Cardiac fibroblast (primary cell): ENCODE measurements around the gene GPR132.

Experiments
- DNase-seq, 2 donors: peaks; one replicate each; pipeline versions ENCODE4 v3.0.0 to v3.0.0-alpha.2; 2010; ENCODE audit warnings: low read depth in 2 of 2
- H3K4me3 ChIP-seq, 2 donors: replicated peaks in 1 of 2; 1 replicate in 1 of 2; 2 replicates in 1 of 2; pipeline ENCODE4 v1.5.1; 2011; ENCODE audit warnings: low read depth in 2 of 2, low read length in 2 of 2, mild to moderate bottlenecking in 2 of 2, moderate library complexity in 1 of 2
- CTCF ChIP-seq: IDR thresholded peaks from one replicate; pipeline ENCODE4 v1.5.1; 2011; ENCODE audit warnings: low read depth, mild to moderate bottlenecking, low read length, inconsistent platforms

GPR132 gene

GRCh38 chr14:105095236-105095805, 30.1 kb upstream of the GPR132 start:
- no peak for TF ChIP-seq CTCF
- no peak overlapping the region for H3K4me3 ChIP-seq
- no peak for DNase-seq

- DNase-seq: no peak
- no peak for TF ChIP-seq CTCF
- H3K4me3 ChIP-seq: peak overlapping the region; percentile 65 to 80
These were observed 29.1 kb upstream of the GPR132 start for GRCh38 chr14:105094193-105094907.

- peak; percentile 45 to 86 for DNase-seq
- peak; percentile 26 for TF ChIP-seq CTCF
- H3K4me3 ChIP-seq: peak overlapping the region; percentile 65 to 80
These were observed 28.4 kb upstream of the GPR132 start for GRCh38 chr14:105093431-105094192.

- no peak for TF ChIP-seq CTCF
- DNase-seq: peak; percentile 37 to 73
- H3K4me3 ChIP-seq: peak overlapping the region; percentile 56 to 65
These were observed 27.8 kb upstream of the GPR132 start for GRCh38 chr14:105093038-105093430.

GRCh38 chr14:105092171-105093037, 27.2 kb upstream of the GPR132 start:
- no peak for TF ChIP-seq CTCF
- H3K4me3 ChIP-seq: peak overlapping the region; percentile 56 to 65
- DNase-seq: peak in 1 of 2 donors; percentile 44

- TF ChIP-seq CTCF: no peak
- no peak overlapping the region for H3K4me3 ChIP-seq
These were observed 26.4 kb upstream of the GPR132 start for GRCh38 chr14:105091517-105092170.

More at GRCh38 chr14:105091517-105092170, 26.4 kb upstream of the GPR132 start:
- peak in 1 of 2 donors; percentile 58 for DNase-seq
